Transverse colon (tissue), 4 donors: ENCODE measurements around the gene GSG1.

ENCODE experiments used
- CTCF ChIP-seq, 5 experiments: fragments of 200-600 bp in 3 of 5; fragments of 450-650 bp in 2 of 5; sonication (generic) in 3 of 5; IDR thresholded peaks; 1 replicate in 2 of 5; 2 replicates in 3 of 5; pipeline ENCODE4 v1.5.1; 2016 to 2017; ENCODE audit warnings: antibody characterized with exemption in 5 of 5, inconsistent platforms in 3 of 5, mild to moderate bottlenecking in 2 of 5, moderate library complexity in 1 of 5
- EP300 ChIP-seq: sonication (generic); formaldehyde crosslinking; IDR thresholded peaks from one replicate; pipeline ENCODE4 v1.6.1; 2017; ENCODE audit warnings: antibody characterized with exemption, low read depth
- POLR2A ChIP-seq: fragments of 450-650 bp; IDR thresholded peaks from one replicate; pipeline ENCODE4 v1.6.1; 2016; ENCODE audit warnings: antibody characterized with exemption, mild to moderate bottlenecking, moderate library complexity
- POLR2AphosphoS5 ChIP-seq, 3 donors: sonication (generic); formaldehyde crosslinking; IDR thresholded peaks; one replicate each; pipeline ENCODE4 v1.6.1; 2016; ENCODE audit warnings: antibody characterized with exemption in 3 of 3

GRCh38 chr12:13106666-13107065 lies 3.2 kb upstream of the GSG1 start:
- no peak for TF ChIP-seq POLR2A
- no peak for TF ChIP-seq CTCF (IDR thresholded peaks at IDR 0.05)
- no peak for TF ChIP-seq POLR2AphosphoS5 (IDR thresholded peaks at IDR 0.05)
- TF ChIP-seq EP300 = no peak
